HG02852 (cell line): Measurements from ENCODE around the gene ETFRF1.

Experiments
- ATAC-seq: cut with Tn5 transposase; IDR thresholded peaks from one replicate; pipeline ENCODE4 v1.9.1; 2021; ENCODE audit warnings: mild to moderate bottlenecking, moderate library complexity; ENCODE audit not compliant: unreplicated experiment

Gene ETFRF1, protein sequence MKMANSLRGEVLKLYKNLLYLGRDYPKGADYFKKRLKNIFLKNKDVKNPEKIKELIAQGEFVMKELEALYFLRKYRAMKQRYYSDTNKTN

GRCh38 chr12:25195056-25195971 is at the start of gene ETFRF1, which contains the start of gene DNAI7:
ETFRF1 (plus strand) TSS chr12:25195237; CDS start chr12:25203957, 8,720 bp downstream.
DNAI7 (minus strand) TSS chr12:25195160; CDS start chr12:25195078, 82 bp downstream.
- peak; percentile 95 for ATAC-seq

- ATAC-seq, result no peak
Measured at GRCh38 chr12:25146686-25147085, 48.4 kb upstream of the ETFRF1 start.

- ATAC-seq, result no peak
Measured at GRCh38 chr12:25151476-25151875, 43.6 kb upstream of the ETFRF1 start.

- no peak for ATAC-seq
Measured at GRCh38 chr12:25152055-25152454, 43.0 kb upstream of the ETFRF1 start.

- ATAC-seq, result peak; percentile 50
Measured at GRCh38 chr12:25155022-25155576, 39.9 kb upstream of the ETFRF1 start.

DNA sequence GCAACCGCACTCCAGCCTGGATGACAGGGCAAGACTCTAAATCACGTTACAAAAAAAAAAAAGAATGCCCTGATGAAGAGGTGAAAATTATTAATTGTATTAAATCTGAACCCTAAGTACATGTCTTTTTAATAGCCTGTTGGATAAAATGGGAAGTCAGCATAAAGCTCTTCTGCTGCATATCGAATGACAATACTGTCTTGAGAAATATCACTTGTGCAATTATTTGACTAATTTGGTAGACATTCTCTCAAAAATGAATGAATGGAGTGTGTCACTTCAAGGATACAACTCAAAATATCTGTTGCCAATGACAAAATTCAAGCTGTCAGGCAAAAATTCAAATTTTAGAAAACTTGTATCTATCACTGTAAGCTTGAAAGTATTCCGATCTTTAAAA is 39.0 kb upstream of the ETFRF1 start:
- no peak for ATAC-seq

- ATAC-seq, result no peak
Measured at GRCh38 chr12:25162866-25163265, 32.2 kb upstream of the ETFRF1 start.

DNA sequence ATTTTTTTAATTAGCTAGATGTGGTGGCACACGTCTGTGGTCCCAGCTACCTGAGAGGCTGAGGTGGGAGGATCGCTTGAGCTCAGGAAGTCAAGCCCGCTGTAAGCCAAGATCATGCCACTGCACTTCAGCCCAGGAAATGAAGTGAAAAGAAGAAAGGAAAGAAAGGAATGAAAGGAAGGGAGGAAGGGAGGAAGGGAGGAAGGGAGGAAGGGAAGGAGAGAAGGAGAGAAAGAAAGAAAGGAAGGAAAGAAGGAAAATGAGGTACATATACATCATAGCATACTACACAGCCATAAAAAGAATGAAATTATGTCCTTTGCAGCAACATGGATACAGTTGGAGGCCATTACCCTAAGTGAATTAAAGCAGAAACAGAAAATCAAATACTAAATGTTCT is 12.3 kb upstream of the ETFRF1 start:
- no peak for ATAC-seq

DNA sequence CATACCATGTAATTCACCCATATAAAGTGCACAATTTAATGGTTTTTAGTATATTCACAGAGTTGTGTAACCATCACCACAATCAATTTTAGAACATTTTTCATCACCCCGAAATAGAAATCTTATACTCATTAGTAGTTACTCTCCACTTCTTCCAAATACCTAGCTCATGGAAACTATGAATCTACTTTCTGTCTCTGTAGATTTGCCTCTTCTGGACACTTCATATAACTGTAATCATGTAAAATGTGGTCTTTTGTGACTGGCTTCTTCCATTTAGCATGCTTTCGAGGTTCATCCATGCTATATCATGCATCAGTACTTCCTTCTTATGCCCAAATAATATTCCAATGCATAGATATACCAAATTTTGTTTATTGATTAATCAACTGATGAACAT is 10.9 kb upstream of the ETFRF1 start:
- ATAC-seq, result no peak

- ATAC-seq, result peak; percentile 61
Measured at GRCh38 chr12:25186038-25186787, 8.8 kb upstream of the ETFRF1 start.

GRCh38 chr12:25186788-25187402 is 8.1 kb upstream of the ETFRF1 start:
- ATAC-seq, result peak; percentile 85

GRCh38 chr12:25187781-25188180 is 7.3 kb upstream of the ETFRF1 start:
- no peak for ATAC-seq

- no peak for ATAC-seq
Measured at GRCh38 chr12:25189656-25190055, 5.4 kb upstream of the ETFRF1 start.

GRCh38 chr12:25190793-25191192 is 4.2 kb upstream of the ETFRF1 start:
- ATAC-seq, result no peak

DNA sequence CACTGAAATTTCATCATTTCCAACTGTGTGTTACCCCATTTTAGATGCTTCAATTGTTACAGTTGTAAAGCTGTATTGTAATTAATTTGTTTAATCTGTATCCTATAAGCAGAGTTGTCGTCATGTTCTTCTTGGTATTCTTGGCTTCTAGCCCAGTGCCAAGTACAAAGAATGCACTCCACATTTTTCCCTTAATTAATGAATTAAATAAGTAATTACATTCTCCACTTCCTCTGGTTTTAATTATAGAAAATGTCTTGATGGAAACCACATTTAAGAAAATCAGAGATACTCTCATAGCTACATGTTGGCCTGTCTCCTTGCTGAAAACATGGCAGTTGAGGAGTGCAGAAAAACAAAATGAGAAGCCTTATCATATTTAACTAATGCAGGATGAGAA is 823 bp upstream of the ETFRF1 start:
- ATAC-seq, result no peak

GRCh38 chr12:25194722-25195055 is 348 bp upstream of the ETFRF1 start:
- ATAC-seq, result no peak

GRCh38 chr12:25197608-25198007 is 2.6 kb downstream of the ETFRF1 start:
- no peak for ATAC-seq

DNA sequence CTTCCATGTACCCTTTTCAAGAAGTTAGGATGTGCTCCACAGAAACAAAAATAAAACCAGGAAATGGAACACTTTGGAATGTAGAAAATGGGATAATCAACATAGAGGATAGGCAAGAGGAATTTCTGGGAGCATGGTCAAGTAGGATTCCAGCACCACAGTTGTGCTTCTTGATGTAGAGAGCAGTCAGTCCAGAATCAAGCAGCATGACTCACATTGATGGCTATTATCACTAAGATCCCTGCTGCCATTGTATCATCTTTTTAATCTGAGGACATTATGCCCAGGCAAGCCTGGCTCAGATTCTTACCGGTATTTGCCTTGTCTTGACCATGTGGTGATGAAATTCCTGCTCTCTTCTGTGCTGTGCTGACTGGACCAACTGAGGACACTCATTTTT is 5.7 kb downstream of the ETFRF1 start:
- ATAC-seq, result no peak

- ATAC-seq, result no peak
Measured at GRCh38 chr12:25202137-25202536, 7.1 kb downstream of the ETFRF1 start.

- no peak for ATAC-seq
Measured at GRCh38 chr12:25207411-25207810, 12.4 kb downstream of the ETFRF1 start.

DNA sequence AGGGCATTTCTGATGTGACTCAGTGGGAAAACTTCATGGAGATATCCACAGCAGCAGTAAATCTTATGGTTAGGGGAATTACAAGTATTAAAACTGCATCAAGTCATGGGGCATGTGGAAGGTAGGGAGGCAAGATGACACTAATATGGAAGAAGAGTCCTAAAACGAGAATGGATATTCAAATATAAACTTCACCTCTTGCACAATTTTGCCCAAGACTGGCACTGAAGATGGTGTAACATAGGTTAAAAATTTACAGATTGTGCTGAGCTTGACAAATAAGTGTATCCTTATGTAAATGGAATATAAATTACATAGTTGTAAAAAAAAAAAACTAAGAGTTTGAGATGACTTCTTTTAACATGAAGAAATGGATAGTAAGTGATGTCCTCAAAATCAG is 12.8 kb downstream of the ETFRF1 start:
- ATAC-seq, result no peak
